ENCODE measurements around the gene RAB44.

The RAB44 gene

DNA sequence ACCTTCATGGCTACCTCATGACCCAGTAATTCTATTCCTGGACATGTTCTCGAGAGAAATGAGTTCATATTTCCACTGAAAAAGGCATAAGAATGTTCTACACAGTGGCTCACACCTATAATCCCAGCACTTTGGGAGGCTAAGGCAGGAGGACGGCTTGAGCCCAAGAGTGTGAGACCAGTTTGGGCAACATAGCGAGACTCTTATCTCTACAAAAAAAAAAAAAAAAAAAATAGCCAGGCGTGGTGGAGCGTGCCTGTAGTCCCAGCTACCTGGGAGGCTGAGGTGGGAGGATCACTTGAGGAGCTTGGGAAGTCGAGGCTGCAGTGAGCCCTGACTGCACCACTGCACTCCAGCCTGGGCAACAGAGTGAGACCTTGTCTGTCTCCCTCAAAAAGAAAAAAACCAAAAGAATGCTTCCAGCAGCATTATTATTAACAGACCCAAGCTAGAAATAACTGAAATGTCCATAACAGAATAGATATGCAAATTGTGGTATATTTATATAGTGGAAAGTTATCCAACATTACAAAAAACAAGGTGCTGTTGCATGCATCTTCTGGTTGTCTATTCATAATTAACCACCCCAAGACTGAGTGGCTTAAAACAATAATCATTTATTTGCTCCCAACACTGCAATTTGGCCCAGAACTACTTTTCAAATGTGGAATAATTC lies 9.4 kb upstream of the RAB44 start:
- Histone ChIP-seq H3K36me3 (peaks cover 47% of the 10 kb centered on the region), H3K27ac (no peak overlapping the region), H3K27me3 (ENCODE audit: insufficient read depth, low read depth, severe bottlenecking) (no peaks in the 10 kb centered on the region), H3K4me3 (ENCODE audit: low read depth, low read length) (no peak overlapping the region), H3K9me3 (ENCODE audit: severe bottlenecking) (no peaks in the 10 kb centered on the region)
- DNase-seq: no peak
- no peak for TF ChIP-seq CTCF (IDR thresholded peaks at IDR 0.05; ENCODE audit: low read depth, low read length)

- H3K27ac ChIP-seq: no peak overlapping the region
- no peaks in the 10 kb centered on the region for H3K27me3 ChIP-seq (ENCODE audit: insufficient read depth, low read depth, severe bottlenecking)
- no peaks in the 10 kb centered on the region for H3K9me3 ChIP-seq (ENCODE audit: severe bottlenecking)
- no peak overlapping the region for H3K4me3 ChIP-seq (ENCODE audit: low read depth, low read length)
- no peak for DNase-seq
- peaks cover 42% of the 10 kb centered on the region for H3K36me3 ChIP-seq
- TF ChIP-seq CTCF (IDR thresholded peaks at IDR 0.05; ENCODE audit: low read depth, low read length): no peak
These were observed 8.9 kb upstream of the RAB44 start for GRCh38 chr6:36688739-36689075.

GRCh38 chr6:36691011-36691410 lies 6.6 kb upstream of the RAB44 start:
- no peaks in the 10 kb centered on the region for H3K27me3 ChIP-seq (ENCODE audit: insufficient read depth, low read depth, severe bottlenecking)
- no peak overlapping the region for H3K27ac ChIP-seq
- H3K9me3 ChIP-seq (ENCODE audit: severe bottlenecking): no peaks in the 10 kb centered on the region
- H3K36me3 ChIP-seq: peaks cover 19% of the 10 kb centered on the region
- no peak for DNase-seq
- no peak for TF ChIP-seq CTCF (IDR thresholded peaks at IDR 0.05; ENCODE audit: low read depth, low read length)
- no peak overlapping the region for H3K4me3 ChIP-seq (ENCODE audit: low read depth, low read length)

DNA sequence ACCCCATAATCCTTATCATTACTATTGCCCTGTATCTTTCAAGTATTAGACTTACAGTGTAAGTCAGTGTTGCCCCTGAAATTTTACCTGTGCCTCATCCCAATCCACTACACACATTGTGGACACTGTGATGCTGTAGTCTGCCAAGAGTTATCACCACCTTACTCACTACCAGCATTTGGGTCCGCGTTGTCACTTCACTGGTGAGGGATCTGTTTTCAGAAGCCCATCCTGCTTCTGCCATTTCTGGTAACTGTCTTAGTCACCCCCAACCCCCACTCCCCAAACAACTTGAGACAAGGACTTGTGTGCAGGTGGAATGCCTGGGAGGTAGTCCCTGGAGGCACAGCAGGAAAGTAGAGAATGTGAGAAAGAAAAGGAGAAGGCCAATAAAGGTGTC lies 6.0 kb upstream of the RAB44 start:
- peaks cover 13% of the 10 kb centered on the region for H3K36me3 ChIP-seq
- no peak for TF ChIP-seq CTCF (IDR thresholded peaks at IDR 0.05; ENCODE audit: low read depth, low read length)
- no peak overlapping the region for H3K27ac ChIP-seq
- no peak overlapping the region for H3K4me3 ChIP-seq (ENCODE audit: low read depth, low read length)
- H3K27me3 ChIP-seq (ENCODE audit: insufficient read depth, low read depth, severe bottlenecking): no peaks in the 10 kb centered on the region
- no peak for DNase-seq
- H3K9me3 ChIP-seq (ENCODE audit: severe bottlenecking): no peaks in the 10 kb centered on the region

GRCh38 chr6:36692220-36692619 lies 5.4 kb upstream of the RAB44 start:
- Histone ChIP-seq H3K9me3 (ENCODE audit: severe bottlenecking) (peaks cover under 1% of the 10 kb centered on the region), H3K27ac (no peak overlapping the region), H3K36me3 (peaks cover 7% of the 10 kb centered on the region), H3K4me3 (ENCODE audit: low read depth, low read length) (no peak overlapping the region), H3K27me3 (ENCODE audit: insufficient read depth, low read depth, severe bottlenecking) (no peaks in the 10 kb centered on the region)
- DNase-seq: no peak
- no peak for TF ChIP-seq CTCF (IDR thresholded peaks at IDR 0.05; ENCODE audit: low read depth, low read length)

Measured in WERI-Rb-1 (cell line).